ENCODE measurements around the gene TAGAP.

- TF ChIP-seq CTCF (IDR thresholded peaks at IDR 0.05 in 2 of 3, conservative IDR thresholded peaks at IDR 0.05 in 1 of 3; ENCODE audit: borderline replicate concordance in 1 of 3, insufficient read depth in 1 of 3, low read depth in 2 of 3, low read length in 2 of 3) = no peak
- no peak for TF ChIP-seq REST (IDR thresholded peaks at IDR 0.05; ENCODE audit: low read depth)
- no peak for TF ChIP-seq EZH2 (IDR thresholded peaks at IDR 0.05)
- TF ChIP-seq ELF1 (IDR thresholded peaks at IDR 0.05; ENCODE audit: borderline replicate concordance, low read depth) = no peak
- TF ChIP-seq POLR2AphosphoS5 (IDR thresholded peaks at IDR 0.05; ENCODE audit: low read depth, low read length) = no peak
- no peak for TF ChIP-seq POLR2A (IDR thresholded peaks at IDR 0.05; ENCODE audit: borderline replicate concordance, extremely low read depth, insufficient read depth, insufficient read length)
- no peak for TF ChIP-seq RAD21 (IDR thresholded peaks at IDR 0.05; ENCODE audit: low read depth)
- TF ChIP-seq MAX (IDR thresholded peaks at IDR 0.05) = no peak
- TF ChIP-seq ZFX (IDR thresholded peaks at IDR 0.05) = no peak
- no peak for TF ChIP-seq EGR1 (IDR thresholded peaks at IDR 0.05; ENCODE audit: low read depth)
- TF ChIP-seq FOSL1 (IDR thresholded peaks at IDR 0.05; ENCODE audit: low read depth) = no peak
- no peak for TF ChIP-seq YY1 (IDR thresholded peaks at IDR 0.05; ENCODE audit: extremely low read depth, insufficient replicate concordance, low read depth, low read length)
These were observed 3.3 kb upstream of the TAGAP start for GRCh38 chr6:159047891-159048685.

All from HCT116 (cell line).